ENCODE results near the gene ZNF330.

- TF ChIP-seq, protein P1, sequence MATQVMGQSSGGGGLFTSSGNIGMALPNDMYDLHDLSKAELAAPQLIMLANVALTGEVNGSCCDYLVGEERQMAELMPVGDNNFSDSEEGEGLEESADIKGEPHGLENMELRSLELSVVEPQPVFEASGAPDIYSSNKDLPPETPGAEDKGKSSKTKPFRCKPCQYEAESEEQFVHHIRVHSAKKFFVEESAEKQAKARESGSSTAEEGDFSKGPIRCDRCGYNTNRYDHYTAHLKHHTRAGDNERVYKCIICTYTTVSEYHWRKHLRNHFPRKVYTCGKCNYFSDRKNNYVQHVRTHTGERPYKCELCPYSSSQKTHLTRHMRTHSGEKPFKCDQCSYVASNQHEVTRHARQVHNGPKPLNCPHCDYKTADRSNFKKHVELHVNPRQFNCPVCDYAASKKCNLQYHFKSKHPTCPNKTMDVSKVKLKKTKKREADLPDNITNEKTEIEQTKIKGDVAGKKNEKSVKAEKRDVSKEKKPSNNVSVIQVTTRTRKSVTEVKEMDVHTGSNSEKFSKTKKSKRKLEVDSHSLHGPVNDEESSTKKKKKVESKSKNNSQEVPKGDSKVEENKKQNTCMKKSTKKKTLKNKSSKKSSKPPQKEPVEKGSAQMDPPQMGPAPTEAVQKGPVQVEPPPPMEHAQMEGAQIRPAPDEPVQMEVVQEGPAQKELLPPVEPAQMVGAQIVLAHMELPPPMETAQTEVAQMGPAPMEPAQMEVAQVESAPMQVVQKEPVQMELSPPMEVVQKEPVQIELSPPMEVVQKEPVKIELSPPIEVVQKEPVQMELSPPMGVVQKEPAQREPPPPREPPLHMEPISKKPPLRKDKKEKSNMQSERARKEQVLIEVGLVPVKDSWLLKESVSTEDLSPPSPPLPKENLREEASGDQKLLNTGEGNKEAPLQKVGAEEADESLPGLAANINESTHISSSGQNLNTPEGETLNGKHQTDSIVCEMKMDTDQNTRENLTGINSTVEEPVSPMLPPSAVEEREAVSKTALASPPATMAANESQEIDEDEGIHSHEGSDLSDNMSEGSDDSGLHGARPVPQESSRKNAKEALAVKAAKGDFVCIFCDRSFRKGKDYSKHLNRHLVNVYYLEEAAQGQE (IDR thresholded peaks at IDR 0.05; ENCODE audit: low read depth) = no peak
- TF ChIP-seq EGR1 (IDR thresholded peaks at IDR 0.05) = no peak
- TF ChIP-seq TAF1 (IDR thresholded peaks at IDR 0.05; ENCODE audit: low read depth) = no peak
Observed at GRCh38 chr4:141196227-141196933, 24.3 kb upstream of the ZNF330 start.

Measured in Ishikawa (cell line).